HG02642 (cell line): Measurements from ENCODE around the gene MAP7D2.

Experiments used
- ATAC-seq: cut with Tn5 transposase; IDR thresholded peaks from one replicate; pipeline ENCODE4 v1.9.1; 2021; ENCODE audit warnings: mild to moderate bottlenecking; ENCODE audit not compliant: unreplicated experiment, poor library complexity

Gene MAP7D2

DNA sequence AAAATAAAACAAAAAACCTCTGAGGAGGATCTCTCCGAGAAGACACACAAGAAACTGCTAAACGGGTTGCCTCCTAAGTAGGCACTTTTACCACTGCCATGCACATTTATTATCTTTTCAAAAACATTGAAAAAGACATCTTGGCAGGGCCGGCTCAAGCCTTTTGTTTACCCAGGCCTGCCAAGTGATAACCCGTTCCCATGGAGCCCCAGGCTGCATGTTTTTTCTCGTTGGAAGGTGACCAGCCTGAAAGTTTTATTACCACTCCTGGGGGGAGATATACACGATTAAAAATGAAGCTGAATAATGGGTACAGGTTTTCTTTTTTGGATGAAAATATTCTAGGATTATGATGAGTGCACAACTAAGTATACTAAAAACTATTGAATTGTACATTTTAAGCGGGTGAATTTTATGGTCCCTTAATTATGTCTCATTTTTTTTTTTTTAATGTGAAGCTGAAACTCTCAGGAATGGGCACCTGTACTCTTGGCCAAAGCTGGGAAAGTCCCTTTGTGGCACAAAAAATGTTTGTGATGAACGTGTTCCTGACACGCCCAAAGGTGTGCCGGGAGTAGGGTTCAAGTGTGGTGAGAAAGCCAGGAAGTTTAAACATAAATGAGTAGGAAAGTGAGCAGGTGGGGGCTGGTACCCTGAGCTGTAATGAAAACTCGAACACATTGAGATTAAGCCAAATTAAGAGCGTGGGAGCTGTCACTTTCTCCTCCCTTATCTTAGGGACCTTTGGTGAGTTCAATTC lies 1.5 kb upstream of the MAP7D2 start:
- ATAC-seq, result no peak

DNA sequence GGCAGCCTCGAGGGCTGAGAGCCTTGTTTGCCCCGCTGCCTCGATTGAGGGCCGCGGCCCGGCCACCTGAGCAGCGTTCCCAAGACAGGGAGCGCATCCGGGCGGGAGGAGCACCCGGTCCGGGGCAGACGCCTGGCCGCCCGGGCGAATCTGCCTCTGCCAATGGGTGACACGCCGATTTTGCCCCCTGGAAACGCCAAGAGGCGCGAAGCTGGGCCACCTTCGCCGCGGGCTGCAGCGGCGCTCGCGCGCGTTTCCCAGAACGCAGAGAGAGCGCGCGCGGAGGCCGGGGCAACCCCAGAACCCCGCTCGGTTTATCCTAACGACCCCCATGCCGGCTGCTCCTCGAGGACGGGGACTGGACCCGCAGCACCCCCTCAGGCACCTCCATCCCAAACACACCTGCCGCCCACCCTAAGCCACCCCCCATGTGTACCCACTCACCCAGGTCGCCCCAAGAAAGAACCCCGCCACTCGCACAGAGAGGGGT lies 575 bp downstream of the MAP7D2 start:
- ATAC-seq, result no peak

DNA sequence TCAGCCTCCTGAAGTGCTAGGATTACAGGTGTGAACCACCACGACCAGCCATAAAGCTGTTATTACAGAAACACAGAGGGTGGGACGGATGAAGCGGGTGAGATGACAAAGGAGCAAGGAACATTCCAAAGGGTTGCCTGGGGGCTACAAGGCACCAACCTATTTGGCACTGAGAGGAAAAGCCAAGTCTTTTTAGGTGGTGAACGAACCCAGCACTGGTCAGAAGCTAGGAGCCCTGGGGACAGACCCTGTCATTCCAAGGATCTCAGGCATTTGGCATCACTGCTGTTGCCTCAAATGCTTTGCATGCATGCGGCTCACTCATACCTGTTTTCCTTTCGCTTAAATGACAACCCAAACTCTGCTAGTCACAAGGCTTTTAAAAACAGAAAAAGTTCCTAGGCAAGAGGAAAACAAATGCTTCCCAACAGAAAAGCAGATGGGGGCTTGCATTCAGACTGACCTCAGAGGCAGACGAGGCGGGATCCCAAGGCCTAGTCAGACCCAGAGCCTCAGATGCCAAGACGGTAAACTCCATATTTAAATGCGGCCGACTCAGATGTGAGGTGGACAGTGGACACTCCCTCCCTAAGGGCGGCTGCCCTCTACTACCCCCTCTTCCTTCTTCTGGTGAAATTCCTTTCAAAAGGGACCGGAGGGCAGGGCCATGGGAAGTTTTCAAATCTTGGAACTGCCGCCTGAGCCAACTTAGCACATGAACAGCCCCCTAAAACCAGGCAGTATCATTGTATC lies 4.5 kb downstream of the MAP7D2 start:
- ATAC-seq, result no peak

- no peak for ATAC-seq
Observed at GRCh38 chrX:20111271-20111670, 5.4 kb downstream of the MAP7D2 start.

- no peak for ATAC-seq
Observed at GRCh38 chrX:20101934-20102581, 14.6 kb downstream of the MAP7D2 start.

DNA sequence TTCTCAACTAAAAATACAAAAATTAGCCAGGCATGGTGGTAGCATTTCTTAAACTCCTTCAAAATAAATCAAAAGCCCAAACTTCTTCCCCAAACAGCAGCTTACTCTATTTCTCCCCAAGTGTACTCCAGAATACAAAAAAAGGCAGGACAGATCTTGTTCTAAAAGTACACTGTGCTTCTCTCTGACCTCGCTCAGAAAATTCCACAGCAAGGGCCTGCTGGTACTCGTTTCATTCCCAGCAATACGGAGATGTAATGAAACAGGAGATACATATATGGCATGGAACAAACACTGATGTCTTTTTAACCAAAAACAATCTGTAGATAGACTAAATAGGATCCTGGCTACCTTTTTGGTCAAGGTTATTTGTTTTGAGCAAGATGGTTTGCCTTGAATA lies 25.2 kb downstream of the MAP7D2 start:
- ATAC-seq, result no peak

- no peak for ATAC-seq
Observed at GRCh38 chrX:20089845-20090244, 26.9 kb downstream of the MAP7D2 start.

- ATAC-seq, result no peak
Observed at GRCh38 chrX:20080277-20080676, 36.4 kb downstream of the MAP7D2 start.

DNA sequence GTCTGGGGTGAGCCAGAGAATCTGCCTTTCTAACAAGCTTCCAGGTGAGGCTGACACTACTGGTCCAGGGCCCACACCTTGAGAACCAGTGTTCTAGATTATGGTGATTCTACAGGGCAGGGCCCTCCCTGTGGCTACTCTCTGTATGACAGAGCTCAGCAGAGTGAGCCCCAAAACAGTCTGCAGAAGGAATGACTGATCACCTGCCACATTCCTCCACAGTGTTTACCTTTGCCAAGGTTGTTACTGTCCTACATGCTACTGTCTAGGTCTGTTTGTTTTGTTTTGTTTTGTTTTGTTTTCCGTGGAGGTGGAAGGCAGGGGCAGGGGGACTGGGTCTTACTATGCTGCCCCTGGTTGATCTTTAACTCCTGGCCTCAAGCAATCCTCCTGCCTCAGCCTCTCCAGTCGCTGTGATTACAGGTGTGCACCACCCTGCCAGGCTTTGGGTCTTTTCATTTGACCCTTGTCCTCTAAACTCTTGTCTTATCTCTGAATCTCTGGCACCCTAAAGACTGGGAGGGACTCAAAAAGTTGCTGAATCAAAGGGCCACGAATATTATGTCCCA lies 45.1 kb downstream of the MAP7D2 start:
- no peak for ATAC-seq

GRCh38 chrX:20067709-20068561 lies 48.8 kb downstream of the MAP7D2 start:
- no peak for ATAC-seq

DNA sequence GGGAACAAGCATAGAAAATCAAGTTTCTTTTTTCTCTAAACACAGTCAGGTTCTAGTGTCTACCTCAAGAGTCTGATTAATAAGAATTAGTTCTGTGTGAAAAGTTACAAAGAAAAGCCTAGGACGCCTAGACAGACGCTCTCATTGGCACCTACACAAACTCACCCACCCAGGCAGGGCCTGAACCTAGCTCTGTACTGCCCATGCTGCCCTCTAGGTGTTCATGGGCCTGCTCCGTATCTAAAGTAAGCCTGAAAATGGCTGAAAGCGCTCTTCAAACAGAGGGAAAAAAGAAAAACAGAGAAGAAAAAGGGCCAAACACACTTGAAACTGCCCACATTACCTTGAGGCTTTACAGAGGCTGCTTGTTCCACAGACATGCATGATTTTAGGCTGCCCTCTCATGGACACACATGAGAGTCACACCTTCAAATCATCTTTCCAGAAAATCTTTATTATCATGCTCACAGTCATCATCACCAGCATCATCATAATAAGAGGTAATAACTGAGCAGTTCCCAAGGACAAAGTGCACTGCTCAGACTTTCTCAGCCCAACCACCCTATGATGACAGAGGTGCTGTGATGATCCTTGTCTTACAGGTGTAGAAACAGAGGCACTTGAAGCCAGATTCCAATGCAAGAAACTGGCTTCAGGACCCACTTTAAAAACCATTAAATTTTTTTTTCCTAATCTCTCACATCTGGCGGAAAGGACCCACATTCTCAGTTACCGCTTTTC lies 49.6 kb downstream of the MAP7D2 start:
- ATAC-seq, result peak; percentile 50

DNA sequence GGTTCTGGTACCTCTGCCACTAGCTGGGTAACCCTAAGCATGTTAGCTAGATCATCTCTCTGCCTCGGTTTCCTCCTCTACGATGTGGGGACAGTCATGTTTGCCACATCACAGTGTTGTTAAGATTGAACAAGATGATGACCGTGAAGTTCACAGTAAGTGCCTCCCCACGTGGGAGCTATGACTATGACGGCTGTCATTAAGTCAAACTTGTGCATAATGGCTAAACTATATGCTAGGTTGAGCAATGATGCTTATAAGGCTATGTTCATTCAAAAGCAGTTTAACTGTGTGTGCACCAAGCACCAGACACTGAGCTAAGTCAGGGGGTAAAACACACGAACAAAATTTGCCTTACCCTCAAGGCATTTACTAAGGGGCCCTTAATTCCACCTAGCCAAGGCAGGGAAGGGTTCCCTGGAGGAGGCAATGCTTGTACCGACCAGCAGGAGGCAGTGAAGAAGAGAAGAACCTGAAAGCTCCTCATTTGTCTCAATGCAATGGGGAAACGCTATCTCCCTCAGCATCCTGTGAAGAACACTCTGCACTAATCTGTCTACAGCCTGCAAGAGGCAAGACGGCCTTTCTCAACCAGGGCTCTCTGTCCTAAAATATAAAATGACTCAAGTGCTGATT lies 52.9 kb downstream of the MAP7D2 start:
- ATAC-seq, result no peak

DNA sequence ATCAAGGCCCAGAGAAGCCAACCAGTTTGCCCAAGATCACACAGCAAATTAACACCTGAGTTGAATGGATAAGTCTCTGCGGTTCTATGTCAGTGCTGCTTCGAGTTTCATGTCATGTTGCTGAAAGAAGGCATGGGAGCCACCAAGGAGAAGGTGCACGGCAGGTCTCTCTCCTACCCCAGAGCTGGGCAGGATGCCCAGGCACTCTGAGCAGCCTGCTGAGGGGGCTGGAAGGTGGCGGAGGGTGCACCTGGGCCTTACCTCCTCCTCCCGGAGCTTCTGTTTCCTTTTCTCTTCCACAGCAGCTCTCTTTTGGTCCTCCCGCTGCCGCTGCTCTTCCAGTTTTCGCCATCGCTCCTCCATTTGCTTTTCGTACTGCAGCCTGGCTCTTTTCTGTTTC lies 53.6 kb downstream of the MAP7D2 start:
- ATAC-seq, result no peak

- no peak for ATAC-seq
Observed at GRCh38 chrX:20061855-20062254, 54.9 kb downstream of the MAP7D2 start.

- ATAC-seq, result peak; percentile 87
Observed at GRCh38 chrX:20060961-20061748, 55.6 kb downstream of the MAP7D2 start.

DNA sequence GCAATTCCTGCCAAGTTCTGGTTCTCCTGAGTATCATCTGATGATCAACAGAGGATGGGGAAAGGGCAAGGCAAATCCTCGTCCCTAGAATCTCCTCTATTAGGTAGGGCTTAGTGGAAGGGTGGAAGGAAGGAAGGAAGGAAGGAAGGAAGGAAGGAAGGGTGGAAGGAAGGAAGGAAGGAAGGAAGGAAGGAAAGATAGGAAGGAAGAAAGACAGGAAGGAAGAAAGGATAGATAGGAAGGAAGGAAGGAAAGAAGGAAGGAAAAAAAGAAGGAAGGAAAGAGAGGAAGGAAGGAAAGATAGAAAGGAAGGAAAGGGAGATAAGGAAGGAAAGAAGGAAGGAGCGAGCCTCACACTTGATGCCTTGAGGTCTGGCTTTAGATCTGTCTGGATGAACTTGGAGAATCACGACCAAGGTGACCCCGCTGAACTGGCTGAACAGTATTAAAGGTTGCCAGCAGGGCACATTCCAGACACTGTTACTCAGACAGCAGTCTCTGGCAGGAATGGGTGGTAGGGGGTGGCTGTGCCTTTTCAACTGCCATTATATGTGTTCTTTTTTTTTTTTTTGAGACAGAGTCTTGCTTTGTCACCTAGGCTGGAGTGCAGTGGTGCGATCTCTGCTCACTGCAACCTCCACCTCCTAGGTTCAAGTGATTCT lies 57.1 kb downstream of the MAP7D2 start:
- no peak for ATAC-seq

- no peak for ATAC-seq
Observed at GRCh38 chrX:20057479-20057878, 59.2 kb downstream of the MAP7D2 start.

GRCh38 chrX:20056704-20057103 lies 60.0 kb downstream of the MAP7D2 start:
- ATAC-seq, result no peak
